Uterus (tissue), 4 donors: ENCODE measurements around the gene USP7. TPM values are rescaled to one million over a fixed set of nuclear protein-coding genes. Genes with fewer than 3 reads are reported as not detected.

Experiments used
- DNase-seq, 2 donors: peaks; one replicate each; pipeline ENCODE4 v3.0.0-alpha.2; 2019 to 2020
- H3K27ac ChIP-seq, 2 donors: fragments of 200-600 bp; sonication (generic); 1 replicate in 1 of 2; 2 replicates in 1 of 2; pipeline ENCODE4 v1.5.1; 2016 to 2018
- H3K27me3 ChIP-seq, 2 donors: fragments of 200-600 bp; sonication (generic); one replicate each; pipeline ENCODE4 v1.5.1; 2018 to 2019; ENCODE audit warnings: control low read depth in 1 of 2
- H3K36me3 ChIP-seq, 2 donors: fragments of 200-600 bp; sonication (generic); one replicate each; pipeline ENCODE4 v1.5.1; 2019; ENCODE audit warnings: control low read depth in 1 of 2
- H3K4me1 ChIP-seq, 2 donors: fragments of 200-600 bp; sonication (generic); one replicate each; pipeline ENCODE4 v1.5.1; 2018 to 2019; ENCODE audit warnings: control low read depth in 1 of 2
- H3K4me3 ChIP-seq, 2 donors: fragments of 200-600 bp; sonication (generic); 1 replicate in 1 of 2; 2 replicates in 1 of 2; pipeline ENCODE4 v1.5.1; 2018 to 2019; ENCODE audit warnings: mild to moderate bottlenecking in 1 of 2
- H3K9me3 ChIP-seq, 2 donors: fragments of 200-600 bp; sonication (generic); one replicate each; pipeline ENCODE4 v1.5.1; 2019; ENCODE audit warnings: control low read depth in 1 of 2
- POLR2A ChIP-seq, 2 donors: fragments of 450-650 bp; IDR thresholded peaks; one replicate each; pipeline ENCODE4 v1.6.1; 2016; ENCODE audit warnings: antibody characterized with exemption in 2 of 2, mild to moderate bottlenecking in 1 of 2, moderate library complexity in 1 of 2
- intact Hi-C: fragments of 100-400 bp; cut with DNase I; formaldehyde crosslinking; loops from one replicate; pipeline ENCODE4 v1.15.1; 2023; ENCODE audit warnings: low total_unique reads
- total RNA-seq, 4 donors: library from RNA; depleted of rRNA in 3 of 4; stranded (reverse); fragments of >200 nt in 3 of 4; gene quantifications; one replicate each; pipeline versions ENCODE4 v1.1.0 to v1.2.4, GENCODE V29; 2014 to 2023
- TF ChIP-seq, protein P1 (sequence below), 4 experiments: fragments of 200-600 bp in 2 of 4; fragments of 450-650 bp in 2 of 4; sonication (generic) in 2 of 4; IDR thresholded peaks; one replicate each; pipeline ENCODE4 v1.5.1; 2016 to 2019; ENCODE audit warnings: antibody characterized with exemption in 4 of 4, mild to moderate bottlenecking in 2 of 4, moderate library complexity in 1 of 4
- donor health status: DM: yes; HTN: yes; CAD: no.

USP7 gene
- total RNA-seq, 4 donors from 2014 or later: 20.9 to 223 (median 122) TPM

DNA sequence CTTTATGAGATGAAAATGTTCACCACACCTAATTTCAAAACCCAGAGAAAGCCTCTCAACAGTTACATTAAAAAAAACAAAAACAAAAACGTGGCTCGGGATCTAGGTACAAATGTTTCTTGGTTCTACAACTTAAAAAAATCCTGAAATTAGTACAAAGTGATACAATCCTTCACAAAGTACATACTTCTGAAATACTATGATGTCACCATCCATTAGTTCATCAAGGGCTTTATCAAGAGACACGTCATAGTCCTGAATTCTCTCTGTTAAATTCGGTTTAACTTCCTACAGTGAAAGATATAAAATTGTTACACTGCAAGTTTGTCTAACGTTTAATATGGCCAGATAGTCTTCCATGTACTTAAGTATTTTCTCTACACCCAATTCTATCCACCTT lies 63.4 kb downstream of the USP7 start:
- intact Hi-C loops: no loop called here
- H3K27ac ChIP-seq: no peak overlapping the region
- TF ChIP-seq, protein P1, sequence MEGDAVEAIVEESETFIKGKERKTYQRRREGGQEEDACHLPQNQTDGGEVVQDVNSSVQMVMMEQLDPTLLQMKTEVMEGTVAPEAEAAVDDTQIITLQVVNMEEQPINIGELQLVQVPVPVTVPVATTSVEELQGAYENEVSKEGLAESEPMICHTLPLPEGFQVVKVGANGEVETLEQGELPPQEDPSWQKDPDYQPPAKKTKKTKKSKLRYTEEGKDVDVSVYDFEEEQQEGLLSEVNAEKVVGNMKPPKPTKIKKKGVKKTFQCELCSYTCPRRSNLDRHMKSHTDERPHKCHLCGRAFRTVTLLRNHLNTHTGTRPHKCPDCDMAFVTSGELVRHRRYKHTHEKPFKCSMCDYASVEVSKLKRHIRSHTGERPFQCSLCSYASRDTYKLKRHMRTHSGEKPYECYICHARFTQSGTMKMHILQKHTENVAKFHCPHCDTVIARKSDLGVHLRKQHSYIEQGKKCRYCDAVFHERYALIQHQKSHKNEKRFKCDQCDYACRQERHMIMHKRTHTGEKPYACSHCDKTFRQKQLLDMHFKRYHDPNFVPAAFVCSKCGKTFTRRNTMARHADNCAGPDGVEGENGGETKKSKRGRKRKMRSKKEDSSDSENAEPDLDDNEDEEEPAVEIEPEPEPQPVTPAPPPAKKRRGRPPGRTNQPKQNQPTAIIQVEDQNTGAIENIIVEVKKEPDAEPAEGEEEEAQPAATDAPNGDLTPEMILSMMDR (IDR thresholded peaks at IDR 0.05): no peak
- TF ChIP-seq POLR2A (IDR thresholded peaks at IDR 0.05): no peak
- no peaks in the 10 kb centered on the region for H3K27me3 ChIP-seq
- H3K4me1 ChIP-seq: no peaks in the 10 kb centered on the region
- H3K9me3 ChIP-seq: no peaks in the 10 kb centered on the region
- no peak overlapping the region for H3K4me3 ChIP-seq
- DNase-seq: no peak
- H3K36me3 ChIP-seq: no peaks in the 10 kb centered on the region

DNA sequence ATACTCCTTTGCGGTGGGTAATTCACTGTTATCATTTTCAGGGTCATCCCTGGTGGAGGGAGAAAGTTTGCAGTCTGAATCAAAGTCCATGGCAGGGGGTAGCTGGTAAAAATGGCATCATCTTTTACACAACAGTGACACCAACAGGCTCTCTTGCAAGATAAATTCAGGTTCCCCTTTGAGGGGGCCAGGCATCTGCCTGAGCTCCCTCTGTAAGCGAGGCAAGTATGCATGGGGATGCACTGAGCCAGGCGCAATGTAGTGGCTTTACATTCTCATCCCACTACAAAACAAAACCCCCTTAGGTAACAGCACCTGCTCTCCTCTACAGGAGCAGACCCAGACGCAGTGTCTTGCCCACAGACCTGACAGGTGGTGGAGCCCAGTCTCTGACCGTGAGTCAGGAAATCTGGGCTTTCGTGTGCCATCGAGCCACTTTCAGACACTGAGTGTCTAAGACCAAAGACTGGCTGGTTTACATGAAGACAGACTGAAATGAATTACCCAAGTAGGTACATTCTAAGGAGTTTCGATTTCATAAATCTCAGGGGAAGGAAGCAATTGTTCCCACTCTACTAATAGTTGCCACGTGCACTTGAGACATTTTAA lies 63.9 kb downstream of the USP7 start:
- no peak for DNase-seq
- H3K27me3 ChIP-seq: no peaks in the 10 kb centered on the region
- no peaks in the 10 kb centered on the region for H3K36me3 ChIP-seq
- no peaks in the 10 kb centered on the region for H3K9me3 ChIP-seq
- H3K4me1 ChIP-seq: no peaks in the 10 kb centered on the region
- H3K4me3 ChIP-seq: no peak overlapping the region
- intact Hi-C loops: no loop called here
- TF ChIP-seq POLR2A (IDR thresholded peaks at IDR 0.05): no peak
- TF ChIP-seq, protein P1 (IDR thresholded peaks at IDR 0.05): no peak
- no peak overlapping the region for H3K27ac ChIP-seq

DNA sequence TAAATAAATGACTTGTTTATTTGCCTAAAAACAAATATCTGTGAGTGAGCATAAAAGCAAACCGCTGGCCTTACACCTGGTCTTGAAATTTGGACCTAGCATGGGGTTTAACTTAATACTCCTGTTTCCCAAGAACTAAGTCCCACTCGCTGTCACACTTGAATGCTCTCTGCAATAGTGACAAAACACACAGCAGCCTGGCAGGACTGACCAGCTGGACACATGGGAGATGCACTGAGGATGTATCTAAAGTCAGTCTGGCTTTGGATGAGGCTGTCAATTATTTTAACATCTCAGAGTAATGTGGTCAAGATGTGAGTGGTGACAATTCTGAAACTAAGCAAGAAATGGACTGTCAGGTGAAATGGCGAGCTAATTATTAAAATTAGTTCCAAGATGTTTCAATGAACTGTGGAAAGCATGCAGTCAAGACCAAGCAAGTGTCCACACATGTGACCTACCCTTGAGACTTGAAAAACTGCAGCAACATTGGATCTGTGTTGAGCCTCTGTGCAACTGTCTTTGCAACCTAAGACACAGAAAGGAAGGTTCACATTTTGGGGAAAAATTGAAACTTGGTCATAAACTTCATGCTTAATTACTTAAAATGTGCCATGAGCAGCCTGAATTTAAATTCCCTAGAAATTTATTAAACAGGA lies 64.9 kb downstream of the USP7 start:
- TF ChIP-seq POLR2A (IDR thresholded peaks at IDR 0.05): no peak
- TF ChIP-seq, protein P1 (IDR thresholded peaks at IDR 0.05): no peak
- no peaks in the 10 kb centered on the region for H3K36me3 ChIP-seq
- H3K27me3 ChIP-seq: no peaks in the 10 kb centered on the region
- no peaks in the 10 kb centered on the region for H3K4me1 ChIP-seq
- intact Hi-C loops: no loop called here
- H3K9me3 ChIP-seq: no peaks in the 10 kb centered on the region
- DNase-seq: no peak
- no peak overlapping the region for H3K27ac ChIP-seq
- no peak overlapping the region for H3K4me3 ChIP-seq

DNA sequence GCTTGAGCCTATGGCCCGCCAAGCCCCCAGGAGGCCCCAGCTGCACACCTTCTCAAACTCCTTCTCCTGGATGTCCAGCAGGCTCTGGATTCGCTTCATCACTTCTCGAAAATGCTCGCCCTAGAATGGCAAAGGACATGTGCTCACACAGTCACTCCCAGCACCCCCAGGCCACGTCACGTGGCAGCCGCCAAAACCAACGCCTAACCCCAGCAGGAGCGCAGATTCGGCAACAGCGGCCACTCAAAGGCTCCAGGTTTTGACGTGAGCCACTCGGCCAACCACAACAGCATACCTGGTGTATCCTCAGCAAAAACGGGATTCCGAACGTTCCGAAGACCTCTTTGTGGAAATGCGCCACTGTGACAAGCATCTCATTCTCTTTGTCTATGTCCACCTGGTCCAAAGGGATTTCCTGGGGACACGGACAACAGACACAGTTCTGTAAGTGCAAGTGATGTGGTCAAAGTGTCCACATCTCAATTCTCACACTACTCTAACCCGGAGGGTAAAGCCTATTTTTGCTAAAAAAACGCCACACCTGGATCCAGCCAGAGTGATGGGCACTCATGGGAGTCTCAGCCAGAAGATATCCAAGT lies 68.9 kb downstream of the USP7 start:
- Histone ChIP-seq H3K27ac (no peak overlapping the region), H3K36me3 (no peaks in the 10 kb centered on the region), H3K4me1 (no peaks in the 10 kb centered on the region), H3K4me3 (no peak overlapping the region), H3K9me3 (no peaks in the 10 kb centered on the region), H3K27me3 (no peaks in the 10 kb centered on the region)
- TF ChIP-seq POLR2A (IDR thresholded peaks at IDR 0.05): no peak
- TF ChIP-seq, protein P1 (IDR thresholded peaks at IDR 0.05): no peak
- intact Hi-C loops: no loop called here
- DNase-seq: no peak

DNA sequence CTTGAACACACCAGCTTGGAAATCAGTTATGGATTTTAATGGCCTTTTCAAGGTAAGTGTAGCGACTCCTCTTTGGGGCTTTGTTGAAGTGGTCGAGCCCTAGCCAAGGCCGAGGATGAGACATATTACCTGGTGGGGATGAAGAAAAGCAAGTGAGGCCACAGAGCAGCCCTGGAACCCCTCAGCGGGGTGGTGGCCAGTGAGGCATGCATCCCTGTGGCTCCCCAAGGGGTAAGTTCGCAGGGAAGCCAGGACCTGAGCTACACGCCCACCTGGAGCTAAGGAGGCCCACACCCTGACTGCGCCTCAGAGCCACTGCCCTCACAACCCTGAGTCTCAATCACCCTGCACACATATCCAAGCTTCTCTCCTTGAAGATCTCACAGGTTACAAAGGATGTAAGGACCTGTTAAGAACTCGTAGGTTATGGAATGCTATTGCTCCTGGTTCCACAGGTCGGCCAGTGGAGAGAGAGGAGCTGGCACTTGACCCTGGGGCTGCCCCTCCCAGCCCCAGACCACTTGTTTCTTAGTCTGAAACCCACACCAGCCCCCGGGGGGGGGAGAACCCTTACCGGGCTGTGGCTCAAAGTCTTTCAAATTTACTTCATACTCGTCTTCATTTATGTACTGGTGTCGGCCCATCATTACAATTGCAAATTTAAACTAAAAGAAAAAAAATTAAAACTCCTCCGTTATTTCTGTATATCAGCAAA lies 69.6 kb downstream of the USP7 start:
- H3K4me1 ChIP-seq: no peaks in the 10 kb centered on the region
- no peaks in the 10 kb centered on the region for H3K27me3 ChIP-seq
- H3K9me3 ChIP-seq: no peaks in the 10 kb centered on the region
- no peak overlapping the region for H3K4me3 ChIP-seq
- no peak for TF ChIP-seq POLR2A (IDR thresholded peaks at IDR 0.05)
- TF ChIP-seq, protein P1 (IDR thresholded peaks at IDR 0.05): no peak
- H3K36me3 ChIP-seq: no peaks in the 10 kb centered on the region
- H3K27ac ChIP-seq: no peak overlapping the region
- intact Hi-C loops: no loop called here
- DNase-seq: no peak
